SK-N-SH treated with all-trans-retinoic acid at 6 μM for 48 hours (cell line): ENCODE results near the gene OR10J4.

Experiments used
- BACH2 ChIP-seq: fragments of 250-450 bp; sonication (Bioruptor Pico); IDR thresholded peaks from 2 replicates; pipeline ENCODE4 v1.9.0; 2021; ENCODE audit warnings: mild to moderate bottlenecking, borderline replicate concordance
- CSDC2 ChIP-seq: fragments of 250-450 bp; sonication (Bioruptor Pico); IDR thresholded peaks from 2 replicates; pipeline ENCODE4 v1.5.0; 2020; ENCODE audit warnings: mild to moderate bottlenecking, moderate library complexity
- GLIS3 ChIP-seq: fragments of 250-450 bp; sonication (Bioruptor Pico); IDR thresholded peaks from 2 replicates; pipeline ENCODE4 v1.5.0; 2020; ENCODE audit warnings: mild to moderate bottlenecking, moderate library complexity
- TCF4 ChIP-seq: fragments of 250-450 bp; sonication (Bioruptor Pico); IDR thresholded peaks from 2 replicates; pipeline ENCODE4 v1.8.0; 2021; ENCODE audit warnings: mild to moderate bottlenecking, moderate library complexity, borderline replicate concordance
- ZNF70 ChIP-seq: fragments of 450-650 bp; formaldehyde crosslinking; IDR thresholded peaks from 2 replicates; pipeline ENCODE4 v1.5.0; 2020; ENCODE audit warnings: mild to moderate bottlenecking, moderate library complexity
- TF ChIP-seq, protein P1 (sequence below): fragments of 250-450 bp; sonication (Bioruptor Pico); IDR thresholded peaks from 2 replicates; pipeline ENCODE4 v1.8.0; 2020; ENCODE audit warnings: mild to moderate bottlenecking, moderate library complexity, borderline replicate concordance

DNA sequence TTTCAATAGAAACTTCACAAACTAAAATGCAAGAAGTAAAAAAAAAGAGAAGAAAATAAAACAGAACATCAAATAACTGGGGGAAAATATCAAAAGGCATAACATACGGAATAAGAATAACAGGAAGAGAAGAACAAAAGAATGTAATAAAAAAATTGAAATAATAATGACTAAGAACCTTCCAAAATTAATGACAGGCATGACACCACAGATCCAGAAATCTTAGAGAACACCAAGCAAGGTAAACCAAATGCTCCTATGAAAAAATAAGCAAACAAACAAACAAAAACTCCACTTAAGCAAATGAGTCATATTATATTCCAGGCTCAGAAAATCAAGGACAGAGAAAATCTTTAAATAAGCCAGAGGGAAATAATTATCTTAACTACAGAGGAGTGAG lies 16.2 kb downstream of the OR10J4 start:
- TF ChIP-seq BACH2 (CRISPR knock-in tag) (no peak), GLIS3 (CRISPR knock-in tag) (no peak), CSDC2 (CRISPR knock-in tag) (no peak), ZNF70 (CRISPR knock-in tag) (no peak), TCF4 (CRISPR knock-in tag) (no peak)
- TF ChIP-seq, protein P1, sequence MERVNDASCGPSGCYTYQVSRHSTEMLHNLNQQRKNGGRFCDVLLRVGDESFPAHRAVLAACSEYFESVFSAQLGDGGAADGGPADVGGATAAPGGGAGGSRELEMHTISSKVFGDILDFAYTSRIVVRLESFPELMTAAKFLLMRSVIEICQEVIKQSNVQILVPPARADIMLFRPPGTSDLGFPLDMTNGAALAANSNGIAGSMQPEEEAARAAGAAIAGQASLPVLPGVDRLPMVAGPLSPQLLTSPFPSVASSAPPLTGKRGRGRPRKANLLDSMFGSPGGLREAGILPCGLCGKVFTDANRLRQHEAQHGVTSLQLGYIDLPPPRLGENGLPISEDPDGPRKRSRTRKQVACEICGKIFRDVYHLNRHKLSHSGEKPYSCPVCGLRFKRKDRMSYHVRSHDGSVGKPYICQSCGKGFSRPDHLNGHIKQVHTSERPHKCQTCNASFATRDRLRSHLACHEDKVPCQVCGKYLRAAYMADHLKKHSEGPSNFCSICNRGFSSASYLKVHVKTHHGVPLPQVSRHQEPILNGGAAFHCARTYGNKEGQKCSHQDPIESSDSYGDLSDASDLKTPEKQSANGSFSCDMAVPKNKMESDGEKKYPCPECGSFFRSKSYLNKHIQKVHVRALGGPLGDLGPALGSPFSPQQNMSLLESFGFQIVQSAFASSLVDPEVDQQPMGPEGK (CRISPR knock-in tag), result no peak
